Trophoblast cell (in vitro differentiated cells and primary cell): ENCODE results near the gene ZBED3.
A peak's percentile ranks its signal among the peaks of the same experiment; 100 is the strongest.

Source experiments
- DNase-seq, 2 donors: peaks; one replicate each; pipeline ENCODE4 v3.0.0-alpha.2; 2016
- H2AFZ ChIP-seq: 2 replicates; pipeline ENCODE4 v1.6.1; 2013; ENCODE audit warnings: low read length, moderate library complexity, mild to moderate bottlenecking; ENCODE audit not compliant: insufficient read depth, poor library complexity
- H2AK5ac ChIP-seq: 2 replicates; pipeline ENCODE4 v1.6.1; 2013; ENCODE audit warnings: mild to moderate bottlenecking, low read length
- H2BK120ac ChIP-seq: 2 replicates; pipeline ENCODE4 v1.6.1; 2013; ENCODE audit warnings: low read length, mild to moderate bottlenecking, moderate library complexity; ENCODE audit not compliant: insufficient read depth, poor library complexity
- H2BK12ac ChIP-seq: 2 replicates; pipeline ENCODE4 v1.6.1; 2013; ENCODE audit warnings: mild to moderate bottlenecking, low read length, moderate library complexity
- H2BK5ac ChIP-seq: 2 replicates; pipeline ENCODE4 v1.6.1; 2013; ENCODE audit warnings: low read length, low read depth, moderate library complexity, mild to moderate bottlenecking; ENCODE audit not compliant: poor library complexity
- H3K14ac ChIP-seq: 2 replicates; pipeline ENCODE4 v1.6.1; 2013; ENCODE audit warnings: mild to moderate bottlenecking, low read length
- H3K18ac ChIP-seq: 2 replicates; pipeline ENCODE4 v1.6.1; 2013; ENCODE audit warnings: mild to moderate bottlenecking, low read length
- H3K23ac ChIP-seq: 2 replicates; pipeline ENCODE4 v1.6.1; 2013; ENCODE audit warnings: low read length
- H3K27ac ChIP-seq: 2 replicates; pipeline ENCODE4 v1.5.1; 2013; ENCODE audit warnings: low read depth, mild to moderate bottlenecking, inconsistent platforms, low read length, moderate library complexity
- H3K27me3 ChIP-seq: 2 replicates; pipeline ENCODE4 v1.6.1; 2013; ENCODE audit warnings: inconsistent platforms, mild to moderate bottlenecking, low read length, moderate library complexity; ENCODE audit not compliant: insufficient read depth
- H3K36me3 ChIP-seq, 2 experiments: 1 replicate in 1 of 2; 2 replicates in 1 of 2; pipeline ENCODE4 v1.6.1; 2013; ENCODE audit warnings: low read length in 2 of 2, mild to moderate bottlenecking in 2 of 2, moderate library complexity in 1 of 2; ENCODE audit not compliant: insufficient read depth in 2 of 2, control insufficient read depth in 1 of 2
- H3K4ac ChIP-seq: 2 replicates; pipeline ENCODE4 v1.6.1; 2013; ENCODE audit warnings: low read depth, mild to moderate bottlenecking, low read length, moderate library complexity
- H3K4me1 ChIP-seq, 2 experiments: 1 replicate in 1 of 2; 2 replicates in 1 of 2; pipeline ENCODE4 v1.6.1; 2013; ENCODE audit warnings: low read length in 2 of 2, mild to moderate bottlenecking in 2 of 2, moderate library complexity in 1 of 2; ENCODE audit not compliant: insufficient read depth in 2 of 2, control insufficient read depth in 1 of 2
- H3K4me2 ChIP-seq: 2 replicates; pipeline ENCODE4 v1.6.1; 2013; ENCODE audit warnings: inconsistent platforms, mild to moderate bottlenecking, low read length, moderate library complexity
- H3K4me3 ChIP-seq: 2 replicates; pipeline ENCODE4 v1.5.1; 2013; ENCODE audit warnings: mild to moderate bottlenecking, low read depth, low read length, inconsistent platforms
- H3K79me1 ChIP-seq: one replicate; pipeline ENCODE4 v1.6.1; 2013; ENCODE audit warnings: low read length
- H3K79me2 ChIP-seq: 2 replicates; pipeline ENCODE4 v1.6.1; 2013; ENCODE audit warnings: low read length, mild to moderate bottlenecking; ENCODE audit not compliant: control insufficient read depth, insufficient read depth, poor library complexity
- H3K9ac ChIP-seq: 2 replicates; pipeline ENCODE4 v1.6.1; 2013; ENCODE audit warnings: mild to moderate bottlenecking, low read length
- H3K9me3 ChIP-seq: 2 replicates; pipeline ENCODE4 v1.6.1; 2013; ENCODE audit warnings: low read depth, mild to moderate bottlenecking, control low read depth, inconsistent platforms, low read length; ENCODE audit not compliant: insufficient read depth
- H4K12ac ChIP-seq: 2 replicates; pipeline ENCODE4 v1.6.1; 2013; ENCODE audit warnings: low read depth, mild to moderate bottlenecking, low read length, moderate library complexity
- H4K8ac ChIP-seq: 2 replicates; pipeline ENCODE4 v1.6.1; 2013; ENCODE audit warnings: low read depth, mild to moderate bottlenecking, low read length, moderate library complexity
- H4K91ac ChIP-seq: one replicate; pipeline ENCODE4 v1.6.1; 2013; ENCODE audit warnings: low read depth, mild to moderate bottlenecking, low read length, moderate library complexity
- WGBS: extraction: QIAGEN DNeasy Blood & Tissue Kit; methylation state at CpG from one replicate; pipeline ENCODE4 v1.1.7; 2013; ENCODE audit warnings: missing lambda C conversion rate; ENCODE audit not compliant: insufficient read length, insufficient coverage; ENCODE audit errors: extremely low coverage; 5-methylcytosine and 5-hydroxymethylcytosine counted together

Gene ZBED3

DNA sequence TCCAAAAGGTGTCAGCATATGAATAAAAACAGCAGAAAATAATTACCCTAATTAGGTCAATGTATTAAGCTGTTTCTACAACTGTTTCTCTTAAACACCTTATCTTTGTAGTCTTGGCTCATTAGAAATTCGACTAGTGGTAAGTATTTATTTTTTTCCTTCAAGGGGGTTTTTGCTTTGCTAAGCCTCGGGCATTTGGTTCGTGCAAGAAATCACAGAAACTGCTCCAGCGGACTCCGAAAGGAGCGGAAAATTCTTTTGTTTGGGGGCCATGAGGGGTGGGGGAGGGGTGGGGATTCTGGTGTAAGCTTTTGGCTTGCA is 757 bp downstream of the ZBED3 start:
- no peak overlapping the region for H2AFZ ChIP-seq
- H2BK120ac ChIP-seq: no peak overlapping the region
- H3K18ac ChIP-seq: no peak overlapping the region
- H3K9me3 ChIP-seq: no peaks in the 10 kb centered on the region
- H3K4me2 ChIP-seq: peak overlapping the region; percentile 92
- no CpG with 5 or more reads among the region's 6 CpGs for WGBS
- H3K79me2 ChIP-seq: peaks cover 5% of the 10 kb centered on the region
- no peak overlapping the region for H3K23ac ChIP-seq
- H3K27ac ChIP-seq: no peak overlapping the region
- no peaks in the 10 kb centered on the region for H3K36me3 ChIP-seq
- no peak overlapping the region for H3K14ac ChIP-seq
- H3K4me3 ChIP-seq: peak overlapping the region; percentile 79
- H2AK5ac ChIP-seq: no peak overlapping the region
- peaks cover 6% of the 10 kb centered on the region for H3K79me1 ChIP-seq
- DNase-seq: no peak
- H4K8ac ChIP-seq: no peak overlapping the region
- H2BK12ac ChIP-seq: no peak overlapping the region
- no peak overlapping the region for H3K4ac ChIP-seq
- H3K9ac ChIP-seq: no peak overlapping the region
- no peak overlapping the region for H2BK5ac ChIP-seq
- no peak overlapping the region for H4K91ac ChIP-seq
- H4K12ac ChIP-seq: no peak overlapping the region
- no peaks in the 10 kb centered on the region for H3K27me3 ChIP-seq
- H3K4me1 ChIP-seq: peaks cover 4 to 6% of the 10 kb centered on the region in 2 experiments

DNA sequence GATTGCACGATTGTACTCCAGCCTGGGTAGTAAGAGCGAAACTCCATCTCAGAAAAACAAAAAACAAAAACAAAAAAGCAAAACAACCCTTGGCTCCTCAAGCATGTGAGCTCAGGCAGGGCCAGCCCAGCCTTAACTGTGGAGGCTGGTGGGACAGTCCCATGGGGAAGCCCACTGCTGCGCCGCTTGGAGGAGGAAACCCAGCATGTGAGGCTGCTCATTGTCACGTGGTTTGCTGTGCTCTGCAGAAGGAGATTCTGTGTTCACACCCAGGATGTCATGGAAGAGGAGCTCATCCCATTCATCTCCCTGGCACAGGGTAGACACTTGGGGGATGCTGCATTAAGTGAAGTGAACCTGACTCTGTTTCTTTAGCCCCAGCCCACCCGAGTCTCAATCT is 4.0 kb downstream of the ZBED3 start:
- no peaks in the 10 kb centered on the region for H3K27me3 ChIP-seq
- no peak overlapping the region for H2AFZ ChIP-seq
- no peaks in the 10 kb centered on the region for H3K9me3 ChIP-seq
- peaks cover 5% of the 10 kb centered on the region for H3K79me2 ChIP-seq
- H3K9ac ChIP-seq: no peak overlapping the region
- H3K4me1 ChIP-seq: peaks cover 4 to 6% of the 10 kb centered on the region in 2 experiments
- H3K4ac ChIP-seq: no peak overlapping the region
- no peak overlapping the region for H4K91ac ChIP-seq
- H3K4me2 ChIP-seq: no peak overlapping the region
- no peak overlapping the region for H2AK5ac ChIP-seq
- no peak for DNase-seq
- H3K14ac ChIP-seq: no peak overlapping the region
- H2BK12ac ChIP-seq: no peak overlapping the region
- no peak overlapping the region for H4K12ac ChIP-seq
- no peak overlapping the region for H3K27ac ChIP-seq
- H4K8ac ChIP-seq: no peak overlapping the region
- no peak overlapping the region for H3K4me3 ChIP-seq
- H2BK120ac ChIP-seq: no peak overlapping the region
- H3K23ac ChIP-seq: no peak overlapping the region
- no peaks in the 10 kb centered on the region for H3K36me3 ChIP-seq
- peaks cover 6% of the 10 kb centered on the region for H3K79me1 ChIP-seq
- no peak overlapping the region for H2BK5ac ChIP-seq
- no peak overlapping the region for H3K18ac ChIP-seq
- no CpG with 5 or more reads among the region's 6 CpGs for WGBS

- no peak overlapping the region for H4K12ac ChIP-seq
- H3K4me2 ChIP-seq: no peak overlapping the region
- no peak overlapping the region for H3K9ac ChIP-seq
- H3K18ac ChIP-seq: no peak overlapping the region
- no peak overlapping the region for H3K23ac ChIP-seq
- no peak overlapping the region for H3K27ac ChIP-seq
- no peak overlapping the region for H2BK5ac ChIP-seq
- H2AK5ac ChIP-seq: no peak overlapping the region
- H2AFZ ChIP-seq: no peak overlapping the region
- no peaks in the 10 kb centered on the region for H3K27me3 ChIP-seq
- no peak overlapping the region for H2BK12ac ChIP-seq
- peaks cover 6% of the 10 kb centered on the region for H3K79me1 ChIP-seq
- H3K14ac ChIP-seq: no peak overlapping the region
- no peak overlapping the region for H3K4me3 ChIP-seq
- peaks cover 0 to under 1% of the 10 kb centered on the region in 2 experiments for H3K4me1 ChIP-seq
- H3K36me3 ChIP-seq: no peaks in the 10 kb centered on the region
- WGBS: no CpG with 5 or more reads among the region's 1 CpG
- peaks cover 5% of the 10 kb centered on the region for H3K79me2 ChIP-seq
- no peak overlapping the region for H4K91ac ChIP-seq
- no peak overlapping the region for H4K8ac ChIP-seq
- H2BK120ac ChIP-seq: no peak overlapping the region
- H3K9me3 ChIP-seq: no peaks in the 10 kb centered on the region
- DNase-seq: no peak
- H3K4ac ChIP-seq: no peak overlapping the region
These were observed 4.8 kb downstream of the ZBED3 start for GRCh38 chr5:77082280-77082679.

DNA sequence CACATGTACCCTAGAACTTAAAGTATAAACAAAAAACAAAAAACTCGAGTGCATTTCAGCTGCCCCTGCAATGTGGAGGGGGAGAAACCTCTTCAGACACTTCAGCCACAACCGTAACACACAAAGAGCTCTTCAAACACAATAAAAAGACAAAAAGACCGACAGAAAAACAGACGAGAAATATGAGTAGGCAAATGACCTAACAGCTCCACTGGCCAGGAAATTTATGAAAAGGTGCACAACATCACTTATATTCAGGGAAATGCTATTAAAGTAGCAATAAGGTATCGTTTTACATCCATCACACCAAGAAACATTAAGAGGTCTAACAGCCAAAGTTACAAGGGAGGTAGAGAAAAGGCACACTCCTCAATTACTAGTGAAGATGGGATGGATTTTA is 6.2 kb downstream of the ZBED3 start:
- DNase-seq: no peak
- H3K36me3 ChIP-seq: no peaks in the 10 kb centered on the region
- peaks cover 0 to 4% of the 10 kb centered on the region in 2 experiments for H3K4me1 ChIP-seq
- WGBS: no CpG with 5 or more reads among the region's 5 CpGs
- no peak overlapping the region for H3K9ac ChIP-seq
- H4K91ac ChIP-seq: no peak overlapping the region
- no peaks in the 10 kb centered on the region for H3K27me3 ChIP-seq
- no peak overlapping the region for H3K27ac ChIP-seq
- H2BK120ac ChIP-seq: no peak overlapping the region
- H4K12ac ChIP-seq: no peak overlapping the region
- no peak overlapping the region for H2BK12ac ChIP-seq
- no peak overlapping the region for H2BK5ac ChIP-seq
- H3K4me2 ChIP-seq: no peak overlapping the region
- H3K23ac ChIP-seq: no peak overlapping the region
- no peak overlapping the region for H3K4ac ChIP-seq
- no peaks in the 10 kb centered on the region for H3K9me3 ChIP-seq
- no peaks in the 10 kb centered on the region for H3K79me2 ChIP-seq
- H3K18ac ChIP-seq: no peak overlapping the region
- no peaks in the 10 kb centered on the region for H3K79me1 ChIP-seq
- H3K4me3 ChIP-seq: no peak overlapping the region
- H2AFZ ChIP-seq: no peak overlapping the region
- no peak overlapping the region for H3K14ac ChIP-seq
- H4K8ac ChIP-seq: no peak overlapping the region
- no peak overlapping the region for H2AK5ac ChIP-seq
